HUES64 (cell line): ENCODE measurements around the gene UQCC5.
"Not testable (repeated sequence)": the region's sequence is repeated elsewhere in the genome, so short reads cannot be mapped to it uniquely, and the experiment has no call there.

ENCODE experiments used
- H3K27ac ChIP-seq: 2 replicates; pipeline ENCODE4 v1.7.0; 2013; ENCODE audit warnings: low read depth, low read length, inconsistent platforms
- H3K27me3 ChIP-seq: 2 replicates; pipeline ENCODE4 v1.6.1; 2013; ENCODE audit warnings: mild to moderate bottlenecking, low read length; ENCODE audit not compliant: insufficient read depth
- H3K36me3 ChIP-seq: 2 replicates; pipeline ENCODE4 v1.6.1; 2013; ENCODE audit warnings: mild to moderate bottlenecking, low read length; ENCODE audit not compliant: insufficient read depth
- H3K4me1 ChIP-seq: 2 replicates; pipeline ENCODE4 v1.6.1; 2013; ENCODE audit warnings: mild to moderate bottlenecking, low read length, moderate library complexity; ENCODE audit not compliant: insufficient read depth
- H3K4me3 ChIP-seq: 2 replicates; pipeline ENCODE4 v1.5.1; 2013; ENCODE audit warnings: mild to moderate bottlenecking, low read length, moderate library complexity
- H3K9ac ChIP-seq: 2 replicates; pipeline ENCODE4 v1.6.1; 2013; ENCODE audit warnings: mild to moderate bottlenecking, low read depth, low read length
- H3K9me3 ChIP-seq: 2 replicates; pipeline ENCODE4 v1.6.1; 2013; ENCODE audit warnings: low read depth, low read length; ENCODE audit not compliant: insufficient read depth
- WGBS: fragments of 150-250, 120-280 bp; methylation state at CpG from one replicate; pipeline ENCODE4 v1.1.7; 2013; ENCODE audit warnings: missing lambda C conversion rate; 5-methylcytosine and 5-hydroxymethylcytosine counted together

UQCC5 gene

GRCh38 chr3:52524752-52525679 lies 11.4 kb upstream of the UQCC5 start:
- no peak overlapping the region for H3K4me3 ChIP-seq
- peaks cover 59% of the 10 kb centered on the region for H3K36me3 ChIP-seq
- WGBS: 94% methylated on average over 34 of the region's 34 CpGs
- H3K9ac ChIP-seq: no peak overlapping the region
- H3K4me1 ChIP-seq: no peaks in the 10 kb centered on the region
- H3K27me3 ChIP-seq: no peaks in the 10 kb centered on the region
- H3K27ac ChIP-seq: no peak overlapping the region
- no peaks in the 10 kb centered on the region for H3K9me3 ChIP-seq

- peaks cover 68% of the 10 kb centered on the region for H3K36me3 ChIP-seq
- H3K27ac ChIP-seq: no peak overlapping the region
- no peak overlapping the region for H3K9ac ChIP-seq
- WGBS: 92% methylated on average over 9 of the region's 9 CpGs
- H3K4me3 ChIP-seq: no peak overlapping the region
- no peaks in the 10 kb centered on the region for H3K4me1 ChIP-seq
- no peaks in the 10 kb centered on the region for H3K9me3 ChIP-seq
- H3K27me3 ChIP-seq: no peaks in the 10 kb centered on the region
These were observed 10.5 kb upstream of the UQCC5 start for GRCh38 chr3:52525680-52526561.

DNA sequence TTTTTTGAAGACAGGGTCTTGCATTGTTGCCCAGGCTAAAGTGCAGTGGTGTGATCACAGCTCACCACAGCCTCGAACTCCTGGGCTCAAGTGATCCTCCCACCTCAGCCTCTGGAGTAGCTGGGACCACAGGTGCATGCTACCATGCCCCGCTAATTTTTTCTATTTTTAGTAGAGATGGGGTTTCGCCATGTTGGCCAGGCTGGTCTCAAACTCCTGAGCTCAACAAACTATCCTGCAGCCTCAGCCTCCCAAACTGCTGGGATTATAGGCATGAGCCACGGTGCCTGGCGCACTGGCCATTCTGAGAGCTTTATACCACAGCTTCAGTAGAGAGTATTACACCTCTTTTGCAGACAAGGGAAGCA lies 9.8 kb upstream of the UQCC5 start:
- 96% methylated on average over 5 of the region's 5 CpGs for WGBS
- not testable (repeated sequence) for H3K4me3 ChIP-seq, H3K27ac ChIP-seq, H3K4me1 ChIP-seq, H3K9me3 ChIP-seq, H3K9ac ChIP-seq, H3K27me3 ChIP-seq
- H3K36me3 ChIP-seq: peaks cover 69% of the 10 kb centered on the region

DNA sequence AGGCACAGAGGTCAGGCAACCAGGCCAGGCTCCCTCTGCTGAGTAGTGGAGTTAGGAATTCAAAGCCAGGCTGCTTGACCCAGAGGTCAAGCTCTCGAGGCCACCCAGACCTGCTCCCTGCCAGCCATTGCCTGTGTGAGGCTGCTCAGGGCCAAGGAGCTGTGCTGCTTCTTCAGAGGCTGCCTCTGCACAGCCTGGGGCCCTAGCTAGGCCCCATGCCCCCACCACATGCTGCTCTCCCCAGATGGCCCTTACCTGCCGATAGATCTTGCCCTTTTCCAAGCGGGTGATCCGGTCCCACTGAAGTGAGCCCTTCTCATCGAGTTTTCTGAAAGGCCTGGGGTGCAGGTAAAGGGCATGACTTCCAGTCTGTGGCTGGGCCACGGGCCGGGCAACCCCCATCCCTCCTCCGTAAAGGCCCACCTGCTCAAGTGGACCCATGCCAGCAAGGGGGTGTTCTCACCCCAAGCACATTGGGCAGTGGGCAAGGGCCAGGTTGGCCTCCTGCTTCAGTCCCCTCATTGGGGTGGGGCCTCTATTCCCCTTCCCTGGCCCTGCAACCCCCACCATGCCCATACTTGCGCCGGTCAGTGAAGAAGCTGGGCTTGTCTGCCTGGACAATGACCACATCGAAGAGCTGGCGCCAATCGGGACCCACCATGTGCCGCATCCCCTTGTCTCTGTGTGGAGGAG lies 9.2 kb upstream of the UQCC5 start:
- H3K9me3 ChIP-seq: no peaks in the 10 kb centered on the region
- H3K4me1 ChIP-seq: peaks cover 5% of the 10 kb centered on the region; the same call in 1 of the 2 replicates
- no peak overlapping the region for H3K9ac ChIP-seq
- H3K36me3 ChIP-seq: peaks cover 69% of the 10 kb centered on the region
- no peak overlapping the region for H3K4me3 ChIP-seq
- no peaks in the 10 kb centered on the region for H3K27me3 ChIP-seq
- no peak overlapping the region for H3K27ac ChIP-seq
- 94% methylated on average over 14 of the region's 14 CpGs for WGBS

- Histone ChIP-seq H3K4me1 (peaks cover 10% of the 10 kb centered on the region; the same call in 1 of the 2 replicates), H3K4me3 (no peak overlapping the region), H3K36me3 (peaks cover 69% of the 10 kb centered on the region), H3K27me3 (no peaks in the 10 kb centered on the region), H3K9me3 (no peaks in the 10 kb centered on the region), H3K9ac (no peak overlapping the region), H3K27ac (no peak overlapping the region)
- WGBS: 92% methylated on average over 18 of the region's 18 CpGs
These were observed 8.4 kb upstream of the UQCC5 start for GRCh38 chr3:52527732-52528585.

- WGBS: 94% methylated on average over 25 of the region's 25 CpGs
- H3K4me1 ChIP-seq: peaks cover 10% of the 10 kb centered on the region; the same call in 1 of the 2 replicates
- H3K27me3 ChIP-seq: no peaks in the 10 kb centered on the region
- H3K4me3 ChIP-seq: no peak overlapping the region
- no peak overlapping the region for H3K27ac ChIP-seq
- no peaks in the 10 kb centered on the region for H3K9me3 ChIP-seq
- H3K9ac ChIP-seq: no peak overlapping the region
- H3K36me3 ChIP-seq: peaks cover 66% of the 10 kb centered on the region
These were observed 7.6 kb upstream of the UQCC5 start for GRCh38 chr3:52528586-52529375.

DNA sequence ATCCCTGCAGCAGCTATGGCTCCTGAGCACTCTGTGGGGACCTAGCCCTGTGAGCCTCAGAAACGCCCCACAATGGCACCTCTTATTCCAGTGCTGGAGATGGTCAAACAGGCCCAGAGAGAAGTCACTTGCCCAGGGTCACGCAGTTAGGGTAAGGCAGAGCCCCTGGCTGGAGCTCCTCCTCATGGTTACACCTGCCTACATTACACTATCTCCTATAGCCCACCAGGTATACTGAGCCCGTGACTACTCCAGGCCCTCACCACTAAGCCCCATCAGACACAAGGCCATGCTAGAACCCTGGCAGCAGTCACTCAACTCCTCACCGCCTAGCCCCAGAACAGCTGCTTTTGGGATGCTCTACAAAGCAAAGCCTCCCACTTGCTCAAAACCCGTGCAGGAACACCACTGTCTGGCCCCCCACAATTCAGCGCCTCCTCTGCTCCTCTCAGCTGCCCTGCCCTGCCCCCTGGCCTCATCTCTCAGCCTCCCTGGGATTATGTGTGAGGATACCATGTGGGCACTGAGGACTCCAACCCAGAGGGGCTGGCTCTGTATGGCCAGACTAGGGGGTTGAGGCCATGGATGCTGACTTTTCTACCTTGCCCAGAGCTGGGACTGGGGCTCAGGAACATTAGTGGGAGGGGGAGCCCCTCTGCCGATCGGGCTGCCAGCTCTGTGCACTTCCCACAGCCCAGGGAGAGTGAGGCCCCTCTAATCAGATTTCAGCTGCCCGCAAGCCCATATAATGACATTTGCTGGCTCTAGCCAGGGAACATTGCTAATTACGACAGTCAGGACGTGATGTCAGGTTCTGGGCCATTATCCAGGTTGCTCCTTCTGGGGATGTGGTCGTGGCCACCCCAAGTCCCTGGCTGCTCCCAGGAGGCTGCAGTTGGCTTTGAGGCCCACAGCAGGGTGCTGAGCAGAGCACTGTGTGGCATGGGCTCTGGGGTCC lies 6.8 kb upstream of the UQCC5 start:
- Histone ChIP-seq H3K27me3 (no peaks in the 10 kb centered on the region), H3K9ac (no peak overlapping the region), H3K4me3 (no peak overlapping the region), H3K9me3 (no peaks in the 10 kb centered on the region), H3K27ac (no peak overlapping the region; the same call in 1 of the 2 replicates), H3K36me3 (peaks cover 57% of the 10 kb centered on the region), H3K4me1 (peaks cover 10% of the 10 kb centered on the region; the same call in 1 of the 2 replicates)
- WGBS: 91% methylated on average over 12 of the region's 12 CpGs

- 94% methylated on average over 10 of the region's 10 CpGs for WGBS
- H3K4me1 ChIP-seq: peaks cover 15% of the 10 kb centered on the region
- H3K9ac ChIP-seq: no peak overlapping the region
- no peak overlapping the region for H3K27ac ChIP-seq
- H3K9me3 ChIP-seq: no peaks in the 10 kb centered on the region
- H3K36me3 ChIP-seq: peaks cover 44% of the 10 kb centered on the region
- peak overlapping the region; percentile 78 for H3K4me3 ChIP-seq
- no peaks in the 10 kb centered on the region for H3K27me3 ChIP-seq
These were observed 5.2 kb upstream of the UQCC5 start for GRCh38 chr3:52530918-52531826.
